COLO668 (cell line): Measurements from ENCODE around the gene KRTAP9-6.
"Not testable (repeated sequence)": the region's sequence is repeated elsewhere in the genome, so short reads cannot be mapped to it uniquely, and the experiment has no call there.

Experiments
- DNase-seq: peaks from one replicate; lab custom pipeline; 2025; ENCODE audit not compliant: unreplicated experiment; lab: John Stamatoyannopoulos, UW

The KRTAP9-6 gene, protein sequence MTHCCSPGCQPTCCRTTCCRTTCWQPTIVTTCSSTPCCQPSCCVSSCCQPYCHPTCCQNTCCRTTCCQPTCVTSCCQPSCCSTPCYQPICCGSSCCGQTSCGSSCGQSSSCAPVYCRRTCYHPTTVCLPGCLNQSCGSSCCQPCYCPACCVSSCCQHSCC

DNA sequence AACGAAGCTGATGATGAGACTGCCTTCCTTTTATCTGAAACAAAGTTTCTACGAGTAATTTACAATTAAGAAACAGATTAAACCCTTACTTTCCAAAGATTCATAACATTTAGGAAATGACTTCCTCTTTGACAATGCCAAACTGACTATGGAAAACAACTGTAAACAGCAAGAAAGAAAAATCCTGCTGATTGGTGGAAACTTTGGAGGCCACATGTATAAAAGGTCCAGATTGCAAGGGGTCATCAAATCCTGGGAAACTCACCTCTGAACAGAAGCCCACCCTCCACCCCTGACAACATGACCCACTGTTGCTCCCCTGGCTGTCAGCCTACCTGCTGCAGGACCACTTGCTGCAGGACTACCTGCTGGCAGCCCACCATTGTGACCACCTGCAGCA is at the start of gene KRTAP9-6:
KRTAP9-6 (plus strand) TSS at position 301 of the 400 bp plus-strand sequence; CDS start at position 301, 0 bp downstream.
- no peak for DNase-seq

DNA sequence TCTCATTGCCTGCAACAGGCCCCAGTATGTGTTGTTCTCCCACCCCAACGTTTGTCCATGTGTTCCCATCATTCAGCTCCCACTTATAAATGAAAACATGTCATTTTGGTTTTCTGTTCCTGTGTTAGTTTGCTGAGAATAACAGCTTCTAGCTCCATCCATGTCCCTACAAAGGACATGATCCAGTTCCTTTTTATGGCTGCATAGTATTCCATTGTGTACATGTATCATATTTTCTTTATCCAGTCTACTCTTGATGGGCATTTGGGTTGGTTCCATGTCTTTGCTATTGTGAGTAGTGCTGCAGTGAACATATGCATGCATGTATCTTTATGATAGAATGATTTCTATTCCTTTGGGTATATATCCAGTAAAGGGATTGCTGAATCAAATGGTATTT is 49.5 kb upstream of the KRTAP9-6 start:
- DNase-seq: no peak

DNA sequence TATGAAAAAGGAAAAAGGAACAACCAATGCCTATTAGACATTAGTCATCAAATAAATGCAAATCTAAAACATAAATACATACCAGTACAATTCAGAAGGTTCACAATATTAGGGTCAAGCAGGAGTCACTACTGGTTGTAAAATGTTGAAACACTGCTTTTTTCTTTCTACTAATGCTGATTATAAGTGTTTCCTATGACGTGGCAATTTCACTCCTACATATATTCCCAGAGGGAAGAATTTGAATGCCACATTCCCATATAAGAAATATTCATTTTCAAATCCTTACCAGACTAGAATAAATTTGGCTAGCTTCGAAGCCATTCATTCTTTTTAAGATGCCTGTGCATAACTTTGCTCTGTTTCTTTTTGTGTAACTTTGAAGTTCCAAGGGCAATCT is 41.4 kb upstream of the KRTAP9-6 start:
- DNase-seq: no peak

DNA sequence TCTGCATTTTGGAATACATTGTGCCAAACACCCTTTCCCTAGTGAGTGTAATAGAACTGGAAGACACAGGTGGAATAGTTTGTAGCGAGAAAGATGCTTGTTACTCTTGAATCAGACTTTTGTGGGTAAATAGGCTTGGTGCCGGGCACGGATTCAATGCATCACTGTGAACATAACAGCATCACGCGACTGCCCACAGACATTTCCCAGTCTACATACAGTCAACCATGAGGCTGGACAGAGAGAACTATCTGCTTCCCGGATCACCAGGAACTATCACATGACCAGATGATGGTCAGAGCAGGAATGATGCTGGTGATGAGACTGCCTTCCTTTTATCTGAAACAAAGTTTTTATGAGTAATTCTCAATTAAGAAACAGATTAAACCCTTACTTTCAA is 39.1 kb upstream of the KRTAP9-6 start:
- DNase-seq: no peak

DNA sequence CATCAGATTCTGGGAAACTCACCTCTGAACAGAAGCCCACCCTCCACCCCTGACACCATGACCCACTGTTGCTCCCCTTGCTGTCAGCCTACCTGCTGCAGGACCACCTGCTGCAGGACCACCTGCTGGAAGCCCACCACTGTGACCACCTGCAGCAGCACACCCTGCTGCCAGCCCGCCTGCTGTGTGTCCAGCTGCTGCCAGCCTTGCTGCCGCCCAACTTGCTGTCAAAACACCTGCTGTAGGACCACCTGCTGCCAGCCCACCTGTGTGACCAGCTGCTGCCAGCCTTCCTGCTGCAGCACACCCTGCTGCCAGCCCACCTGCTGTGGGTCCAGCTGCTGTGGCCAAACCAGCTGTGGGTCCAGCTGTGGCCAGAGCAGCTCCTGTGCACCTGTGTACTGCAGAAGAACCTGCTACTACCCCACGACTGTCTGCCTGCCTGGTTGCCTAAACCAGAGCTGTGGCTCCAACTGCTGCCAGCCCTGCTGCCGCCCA is 38.5 kb upstream of the KRTAP9-6 start, which contains the start of gene KRTAP9-2:
KRTAP9-2 (plus strand) TSS at position 51 of the 498 bp plus-strand sequence; CDS start at position 58, 7 bp downstream.
- DNase-seq: not testable (repeated sequence)

DNA sequence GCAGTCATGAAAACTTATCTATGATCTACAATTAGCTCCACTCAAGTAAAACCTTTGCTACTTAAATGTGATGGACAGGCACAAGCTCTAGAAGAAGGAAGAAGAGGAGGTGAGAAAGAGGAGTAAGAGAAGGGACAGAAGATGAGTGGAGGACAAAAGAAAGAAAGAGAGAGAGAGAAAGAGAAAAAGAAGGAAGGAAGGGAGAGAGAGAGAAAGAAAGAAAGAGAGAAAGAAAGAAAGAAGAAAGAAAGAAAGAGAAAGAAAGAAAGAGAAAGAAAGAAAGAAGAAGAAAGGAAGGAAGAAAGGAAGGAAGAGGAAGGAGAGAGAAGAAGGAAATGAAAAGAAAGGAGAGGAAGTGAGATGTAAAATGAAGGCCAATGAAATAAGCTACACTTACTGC is 35.1 kb upstream of the KRTAP9-6 start:
- DNase-seq: no peak

DNA sequence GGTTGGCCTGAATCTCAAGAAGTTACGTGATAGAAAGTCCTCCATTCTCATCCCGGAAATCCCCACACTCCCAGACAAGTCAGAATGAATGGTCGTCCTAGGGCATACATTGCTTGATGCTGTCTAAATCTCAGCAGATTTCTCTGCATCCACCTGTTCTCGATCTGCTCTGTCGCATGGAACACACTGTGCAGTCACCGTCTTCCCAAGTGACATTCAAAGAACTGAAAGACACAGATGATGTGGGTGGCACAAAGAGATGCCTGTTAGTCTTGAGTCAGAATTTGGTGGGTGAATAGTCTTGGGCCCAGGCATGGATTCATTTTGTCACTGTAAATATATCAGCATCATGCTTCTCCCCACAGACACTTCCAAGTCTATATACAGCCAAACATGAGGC is 33.4 kb upstream of the KRTAP9-6 start:
- DNase-seq: no peak

DNA sequence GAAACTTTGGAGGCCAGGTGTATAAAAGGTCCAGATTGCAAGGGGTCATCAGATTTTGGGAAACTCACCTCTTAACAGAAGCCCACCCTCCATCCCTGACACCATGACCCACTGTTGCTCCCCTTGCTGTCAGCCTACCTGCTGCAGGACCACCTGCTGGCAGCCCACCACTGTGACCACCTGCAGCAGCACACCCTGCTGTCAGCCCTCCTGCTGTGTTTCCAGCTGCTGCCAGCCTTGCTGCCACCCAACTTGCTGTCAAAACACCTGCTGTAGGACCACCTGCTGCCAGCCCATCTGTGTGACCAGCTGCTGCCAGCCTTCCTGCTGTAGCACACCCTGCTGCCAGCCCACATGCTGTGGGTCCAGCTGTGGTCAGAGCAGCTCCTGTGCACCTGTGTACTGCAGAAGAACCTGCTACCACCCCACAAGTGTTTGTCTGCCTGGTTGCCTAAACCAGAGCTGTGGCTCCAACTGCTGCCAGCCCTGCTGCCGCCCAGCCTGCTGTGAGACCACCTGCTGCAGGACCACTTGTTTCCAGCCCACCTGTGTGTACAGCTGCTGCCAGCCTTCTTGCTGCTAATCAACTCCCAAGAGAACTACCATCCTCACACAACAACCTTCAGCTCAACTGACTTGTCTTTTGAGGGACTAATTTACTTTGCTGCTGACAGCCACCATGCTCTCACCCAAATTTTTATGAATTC is 32.6 kb upstream of the KRTAP9-6 start, which contains the start of gene KRTAP9-3:
KRTAP9-3 (plus strand) TSS at position 51 of the 707 bp plus-strand sequence; CDS start at position 104, 53 bp downstream.
- DNase-seq: peak; percentile 14

DNA sequence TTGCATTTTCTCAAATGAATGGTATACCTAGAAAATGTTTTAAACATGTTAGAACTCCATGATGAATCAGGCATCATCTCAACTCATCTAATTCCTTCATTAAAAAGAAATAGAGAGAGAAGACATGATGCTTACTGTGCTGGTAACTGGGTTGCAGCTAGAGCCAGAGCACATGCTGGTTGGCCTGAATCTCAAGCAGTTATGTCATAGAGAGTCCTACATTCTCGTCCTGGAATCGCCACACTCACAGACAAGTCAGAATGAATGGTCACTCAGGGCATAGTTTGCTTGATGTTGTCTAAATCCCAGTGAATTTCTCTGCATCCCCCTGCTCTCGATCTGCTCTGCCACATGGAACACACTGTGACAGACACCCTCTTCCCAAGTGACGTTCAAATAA is 28.1 kb upstream of the KRTAP9-6 start:
- not testable (repeated sequence) for DNase-seq

DNA sequence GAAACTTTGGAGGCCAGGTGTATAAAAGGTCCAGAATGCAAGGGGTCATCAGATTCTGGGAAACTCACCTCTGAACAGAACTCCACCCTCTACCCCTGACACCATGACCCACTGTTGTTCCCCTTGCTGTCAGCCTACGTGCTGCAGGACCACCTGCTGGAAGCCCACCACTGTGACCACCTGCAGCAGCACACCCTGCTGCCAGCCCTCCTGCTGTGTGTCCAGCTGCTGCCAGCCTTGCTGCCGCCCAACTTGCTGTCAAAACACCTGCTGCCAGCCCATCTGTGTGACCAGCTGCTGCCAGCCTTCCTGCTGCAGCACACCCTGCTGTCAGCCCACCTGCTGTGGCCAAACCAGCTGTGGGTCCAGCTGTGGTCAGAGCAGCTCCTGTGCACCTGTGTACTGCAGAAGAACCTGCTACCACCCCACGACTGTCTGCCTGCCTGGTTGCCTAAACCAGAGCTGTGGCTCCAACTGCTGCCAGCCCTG is 27.2 kb upstream of the KRTAP9-6 start, which contains the start of gene KRTAP9-8:
KRTAP9-8 (plus strand) TSS at position 51 of the 489 bp plus-strand sequence; CDS start at position 104, 53 bp downstream.
- peak; percentile 6 for DNase-seq

DNA sequence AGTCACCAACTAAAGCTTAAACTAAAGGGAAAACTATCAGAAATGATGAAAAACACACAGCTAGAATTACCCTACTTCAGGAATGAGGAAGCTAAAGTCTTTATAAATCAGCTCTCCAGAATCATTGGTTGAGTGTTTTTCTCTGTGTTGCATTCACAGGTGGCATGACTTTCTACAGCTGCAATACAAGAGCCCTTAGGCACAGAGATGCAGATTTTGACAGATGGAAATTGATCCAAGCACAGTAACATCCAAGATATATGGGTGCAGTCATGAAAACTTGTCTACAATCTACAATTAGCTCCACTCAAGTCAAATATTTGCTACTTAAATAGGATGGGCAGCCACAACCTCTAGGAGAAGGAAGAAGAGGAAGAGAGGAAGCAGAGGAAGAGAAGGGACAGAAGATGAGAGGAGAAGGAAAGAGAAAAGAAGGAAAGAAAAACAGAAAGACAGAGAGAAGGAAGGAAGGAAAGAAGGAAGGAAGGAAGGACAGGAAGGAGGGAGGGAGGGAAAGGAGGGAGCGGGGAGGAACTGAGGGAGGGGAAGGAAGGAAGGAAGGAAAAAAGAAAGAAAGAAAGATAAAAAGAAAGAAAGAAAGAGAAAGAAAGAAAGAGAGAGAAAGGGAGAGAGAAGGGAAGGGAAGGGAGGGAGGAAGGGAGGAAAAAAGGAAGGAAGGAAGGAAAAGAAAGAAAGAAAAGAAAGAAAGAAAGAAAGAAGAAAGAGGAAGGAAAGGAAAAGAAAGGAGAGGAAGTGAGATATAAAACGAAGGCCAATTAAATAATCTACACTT is 18.0 kb upstream of the KRTAP9-6 start:
- DNase-seq: not testable (repeated sequence)

DNA sequence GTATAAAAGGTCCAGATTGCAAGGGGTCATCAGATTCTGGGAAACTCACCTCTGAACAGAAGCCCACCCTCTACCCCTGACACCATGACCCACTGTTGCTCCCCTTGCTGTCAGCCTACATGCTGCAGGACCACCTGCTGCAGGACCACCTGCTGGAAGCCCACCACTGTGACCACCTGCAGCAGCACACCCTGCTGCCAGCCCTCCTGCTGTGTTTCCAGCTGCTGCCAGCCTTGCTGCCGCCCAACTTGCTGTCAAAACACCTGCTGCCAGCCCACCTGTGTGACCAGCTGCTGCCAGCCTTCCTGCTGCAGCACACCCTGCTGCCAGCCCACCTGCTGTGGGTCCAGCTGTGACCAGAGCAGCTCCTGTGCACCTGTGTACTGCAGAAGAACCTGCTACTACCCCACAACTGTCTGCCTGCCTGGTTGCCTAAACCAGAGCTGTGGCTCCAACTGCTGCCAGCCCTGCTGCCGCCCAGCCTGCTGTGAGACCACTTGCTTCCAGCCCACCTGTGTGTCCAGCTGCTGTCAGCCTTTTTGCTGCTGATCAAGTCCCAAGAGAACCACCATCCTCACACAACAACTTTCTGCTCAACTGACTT is 15.4 kb upstream of the KRTAP9-6 start, which contains the start of gene KRTAP9-4:
KRTAP9-4 (plus strand) TSS at position 51 of the 604 bp plus-strand sequence; CDS start at position 85, 34 bp downstream.
- peak; percentile 4 for DNase-seq

DNA sequence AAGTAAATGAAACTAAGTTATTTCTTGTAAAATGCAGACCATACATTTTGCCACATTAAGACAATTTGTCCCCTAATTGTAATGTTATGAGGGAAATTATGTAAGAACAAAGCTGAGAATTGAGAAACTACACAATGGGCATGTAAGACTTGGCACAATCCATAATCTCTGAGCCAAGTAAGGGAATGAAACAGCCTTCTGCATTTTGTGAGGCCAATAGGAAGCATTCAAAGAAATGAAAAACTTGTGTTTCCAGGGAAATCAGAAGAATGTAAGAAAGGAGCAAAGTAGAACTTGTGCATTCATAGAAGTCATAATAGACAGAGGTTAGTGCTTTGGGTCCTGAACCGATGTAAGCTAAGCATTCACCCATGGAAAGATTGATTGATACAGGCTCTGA is 13.9 kb upstream of the KRTAP9-6 start:
- DNase-seq: no peak

DNA sequence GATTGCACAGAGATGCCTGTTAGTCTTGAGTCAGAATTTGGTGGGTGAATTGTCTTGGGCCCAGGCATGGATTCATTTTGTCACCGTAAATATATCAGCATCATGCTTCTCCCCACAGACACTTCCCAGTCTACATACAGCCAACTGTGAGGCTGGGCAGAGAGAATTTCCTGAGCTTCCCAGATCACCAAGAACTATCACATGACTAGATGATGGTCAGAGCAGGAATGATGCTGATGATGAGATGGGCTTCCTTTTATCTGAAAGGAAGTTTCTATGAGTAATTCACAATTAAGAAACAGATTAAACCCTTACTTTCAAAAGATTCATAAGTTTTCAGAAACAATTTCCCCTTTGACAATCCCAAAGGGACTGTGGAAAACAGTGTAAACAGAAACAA is 10.3 kb upstream of the KRTAP9-6 start:
- DNase-seq: no peak

DNA sequence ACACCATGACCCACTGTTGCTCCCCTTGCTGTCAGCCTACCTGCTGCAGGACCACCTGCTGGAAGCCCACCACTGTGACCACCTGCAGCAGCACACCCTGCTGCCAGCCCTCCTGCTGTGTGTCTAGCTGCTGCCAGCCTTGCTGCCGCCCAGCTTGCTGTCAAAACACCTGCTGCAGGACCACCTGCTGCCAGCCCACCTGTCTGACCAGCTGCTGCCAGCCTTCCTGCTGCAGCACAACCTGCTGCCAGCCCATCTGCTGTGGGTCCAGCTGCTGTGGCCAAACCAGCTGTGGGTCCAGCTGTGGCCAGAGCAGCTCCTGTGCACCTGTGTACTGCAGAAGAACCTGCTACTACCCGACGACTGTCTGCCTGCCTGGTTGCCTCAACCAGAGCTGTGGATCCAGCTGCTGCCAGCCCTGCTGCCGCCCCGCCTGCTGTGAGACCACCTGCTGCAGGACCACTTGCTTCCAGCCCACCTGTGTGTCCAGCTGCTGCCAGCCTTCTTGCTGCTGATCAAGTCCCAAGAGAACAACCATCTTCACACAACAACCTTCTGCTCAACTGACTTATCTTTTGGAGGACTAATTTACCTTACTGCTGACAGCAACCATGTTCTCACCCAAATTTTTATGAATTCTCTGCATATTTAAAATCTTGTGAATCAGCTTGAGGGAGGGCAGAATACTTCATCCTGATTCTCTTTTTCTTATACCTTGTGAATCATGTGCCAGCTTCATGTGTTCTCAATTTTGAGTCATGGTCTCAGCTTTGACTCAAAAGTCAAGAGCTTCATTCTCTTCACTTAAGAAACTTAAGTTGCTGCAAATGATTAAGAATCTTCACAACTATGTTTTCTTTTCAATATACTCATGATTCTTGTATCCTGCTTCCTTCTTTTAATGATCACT is 9.5 kb upstream of the KRTAP9-6 start, which contains the start of gene KRTAP9-9:
KRTAP9-9 (plus strand) TSS at position 4 of the 910 bp plus-strand sequence.
- DNase-seq: peak; percentile 2

DNA sequence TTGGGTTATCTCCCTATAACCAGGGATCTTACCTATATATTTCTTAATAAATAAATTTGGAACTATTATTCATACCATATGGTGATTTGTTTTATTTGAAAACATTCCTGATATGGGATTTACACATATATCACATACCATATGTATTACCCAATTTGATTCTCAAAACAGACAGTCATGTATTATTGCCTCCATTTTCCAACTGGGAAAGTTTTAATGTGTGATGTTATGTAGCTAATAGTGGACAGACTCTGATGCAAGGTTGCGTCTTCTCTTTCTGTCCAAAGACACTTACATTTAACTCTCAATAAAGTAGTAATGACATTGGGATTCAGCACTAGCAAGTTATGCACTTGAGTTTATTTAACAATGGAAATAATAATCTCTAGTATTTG is 8.9 kb upstream of the KRTAP9-6 start:
- DNase-seq: no peak

DNA sequence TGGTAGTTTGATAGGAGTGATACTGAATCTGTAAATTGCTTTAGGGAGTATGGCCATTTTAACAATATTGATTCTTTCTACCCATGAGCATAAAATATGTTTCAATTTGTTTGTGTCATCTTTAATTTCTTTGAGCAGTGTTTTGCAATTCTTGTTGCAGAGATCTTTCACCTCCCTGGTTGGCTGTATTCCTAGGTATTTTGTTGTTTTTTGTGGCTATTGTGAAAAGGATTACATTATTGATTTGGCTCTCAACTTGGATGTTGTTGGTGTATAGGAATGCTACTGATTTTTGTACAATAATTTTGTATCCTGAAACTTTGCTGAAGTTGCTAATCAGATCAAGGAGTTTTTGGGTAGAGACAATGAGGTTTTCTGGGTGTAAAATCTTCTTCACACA is 6.8 kb upstream of the KRTAP9-6 start:
- no peak for DNase-seq

DNA sequence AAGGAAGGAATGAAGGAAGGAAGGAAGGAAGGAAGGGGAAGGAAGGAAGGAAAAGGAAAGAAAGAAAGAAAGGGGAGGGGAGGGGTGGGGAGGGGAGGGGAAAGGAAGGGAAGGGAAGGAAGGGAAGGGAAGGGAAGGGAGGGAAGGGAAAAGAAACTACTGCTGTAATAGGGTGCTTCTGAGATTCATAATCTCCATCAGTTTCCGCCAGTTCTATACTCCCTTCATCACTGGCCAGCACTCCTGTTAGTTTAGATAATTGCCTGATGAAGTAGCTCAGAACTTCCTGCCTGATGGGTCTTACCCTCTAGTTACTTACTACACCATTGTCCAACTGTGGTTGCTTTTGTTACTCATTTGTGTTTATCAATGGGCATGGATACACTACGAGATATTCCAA is 2.0 kb upstream of the KRTAP9-6 start:
- no peak for DNase-seq

DNA sequence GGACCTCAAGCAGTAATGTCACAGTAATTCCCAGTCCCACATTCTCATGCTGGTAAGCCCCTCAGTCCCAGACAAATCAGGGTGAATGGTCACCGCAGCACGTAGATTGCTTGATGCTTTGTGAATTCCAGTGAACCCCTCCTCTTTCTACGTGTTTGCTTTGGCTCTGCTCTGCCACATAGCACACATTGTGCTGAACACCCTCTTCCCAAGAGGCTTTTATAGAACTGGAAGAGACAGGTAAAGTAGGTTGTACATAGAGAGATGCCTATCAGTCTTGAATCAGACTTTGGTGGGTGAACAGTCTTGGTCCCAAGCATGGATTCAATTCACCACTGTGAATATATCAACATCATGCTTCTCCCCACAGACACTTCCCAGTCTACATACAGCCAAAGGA is 579 bp upstream of the KRTAP9-6 start:
- DNase-seq: no peak

DNA sequence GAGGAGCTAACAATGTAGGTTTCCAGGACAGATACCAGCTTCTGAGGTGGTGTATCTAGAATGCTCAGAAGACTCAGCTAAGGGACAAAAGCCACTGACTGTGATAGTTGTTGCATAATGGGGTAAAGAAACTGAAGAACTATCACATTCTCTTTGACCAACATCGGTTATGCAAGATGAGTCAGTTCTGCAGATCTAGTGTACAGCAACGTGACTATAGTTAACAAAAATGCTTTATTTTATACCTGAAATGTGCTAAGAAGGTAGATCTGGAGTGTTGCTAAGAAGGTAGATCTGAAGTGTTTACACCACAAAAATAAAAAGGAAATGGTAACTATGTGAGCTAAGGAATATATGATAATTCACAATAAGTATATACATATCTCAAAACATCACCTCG is 2.5 kb downstream of the KRTAP9-6 start:
- no peak for DNase-seq
